B cell (primary cell): ENCODE results near the gene STK4.

Source experiments
- EZH2 ChIP-seq: IDR thresholded peaks from 2 replicates; pipeline ENCODE4 v1.6.1; 2012; ENCODE audit warnings: borderline replicate concordance, low read depth, mild to moderate bottlenecking, moderate library complexity, low read length; ENCODE audit not compliant: insufficient read depth, poor library complexity, severe bottlenecking
- TF ChIP-seq, protein P1 (sequence below): fragments of 200-600 bp; IDR thresholded peaks from one replicate; pipeline ENCODE4 v1.8.0; 2022; ENCODE audit warnings: antibody characterized with exemption, mild to moderate bottlenecking

DNA sequence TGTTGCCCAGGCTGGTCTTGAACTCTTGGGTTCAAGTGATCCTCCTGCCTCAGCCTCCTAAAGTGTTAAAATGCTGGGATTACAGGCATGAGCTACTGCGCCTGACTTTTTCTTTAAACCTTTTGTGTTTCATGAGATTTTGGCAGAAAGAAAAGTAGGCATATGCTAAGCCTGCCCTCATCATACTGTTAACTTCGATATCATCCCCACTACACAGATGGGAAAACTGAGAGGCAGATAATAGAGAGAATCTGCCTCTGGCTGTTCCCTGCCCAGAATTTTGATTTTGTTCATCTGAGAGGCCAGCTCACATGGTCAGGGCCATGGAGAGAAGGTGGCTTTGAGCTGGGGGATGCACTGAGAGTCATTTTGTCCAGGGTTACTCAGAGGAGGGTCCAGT is 48.9 kb upstream of the STK4 start:
- TF ChIP-seq, protein P1, sequence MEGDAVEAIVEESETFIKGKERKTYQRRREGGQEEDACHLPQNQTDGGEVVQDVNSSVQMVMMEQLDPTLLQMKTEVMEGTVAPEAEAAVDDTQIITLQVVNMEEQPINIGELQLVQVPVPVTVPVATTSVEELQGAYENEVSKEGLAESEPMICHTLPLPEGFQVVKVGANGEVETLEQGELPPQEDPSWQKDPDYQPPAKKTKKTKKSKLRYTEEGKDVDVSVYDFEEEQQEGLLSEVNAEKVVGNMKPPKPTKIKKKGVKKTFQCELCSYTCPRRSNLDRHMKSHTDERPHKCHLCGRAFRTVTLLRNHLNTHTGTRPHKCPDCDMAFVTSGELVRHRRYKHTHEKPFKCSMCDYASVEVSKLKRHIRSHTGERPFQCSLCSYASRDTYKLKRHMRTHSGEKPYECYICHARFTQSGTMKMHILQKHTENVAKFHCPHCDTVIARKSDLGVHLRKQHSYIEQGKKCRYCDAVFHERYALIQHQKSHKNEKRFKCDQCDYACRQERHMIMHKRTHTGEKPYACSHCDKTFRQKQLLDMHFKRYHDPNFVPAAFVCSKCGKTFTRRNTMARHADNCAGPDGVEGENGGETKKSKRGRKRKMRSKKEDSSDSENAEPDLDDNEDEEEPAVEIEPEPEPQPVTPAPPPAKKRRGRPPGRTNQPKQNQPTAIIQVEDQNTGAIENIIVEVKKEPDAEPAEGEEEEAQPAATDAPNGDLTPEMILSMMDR, result no peak
- TF ChIP-seq EZH2, result no peak
